ENCODE data around the gene GNA14. TPM values are rescaled to one million over a fixed set of nuclear protein-coding genes. Genes with fewer than 3 reads are reported as not detected.
A peak's percentile ranks its signal among the peaks of the same experiment; 100 is the strongest.

GNA14 gene
- total RNA-seq, 4 donors from 2014 or later, result 3.9 to 12.4 (median 8.9) TPM

- Histone ChIP-seq H3K4me3 (no peak overlapping the region), H3K27ac (peak overlapping the region in 3 of 4 donors; percentile 12 to 59 (median 59))
- DNase-seq, result no peak
These were observed 58.9 kb downstream of the GNA14 start for GRCh38 chr9:77589046-77589795.

GRCh38 chr9:77588271-77588937 lies 59.7 kb downstream of the GNA14 start:
- Histone ChIP-seq H3K9me3 (no peaks in the 10 kb centered on the region), H3K36me3 (no peaks in the 10 kb centered on the region), H3K4me1 (peaks cover 0 to 14% (median 2%) of the 10 kb centered on the region in 4 donors), H3K27ac (peak overlapping the region in 3 of 4 donors; percentile 12 to 59 (median 59)), H3K27me3 (no peaks in the 10 kb centered on the region), H3K4me3 (no peak overlapping the region)
- DNase-seq, result no peak
- TF ChIP-seq, protein P1, sequence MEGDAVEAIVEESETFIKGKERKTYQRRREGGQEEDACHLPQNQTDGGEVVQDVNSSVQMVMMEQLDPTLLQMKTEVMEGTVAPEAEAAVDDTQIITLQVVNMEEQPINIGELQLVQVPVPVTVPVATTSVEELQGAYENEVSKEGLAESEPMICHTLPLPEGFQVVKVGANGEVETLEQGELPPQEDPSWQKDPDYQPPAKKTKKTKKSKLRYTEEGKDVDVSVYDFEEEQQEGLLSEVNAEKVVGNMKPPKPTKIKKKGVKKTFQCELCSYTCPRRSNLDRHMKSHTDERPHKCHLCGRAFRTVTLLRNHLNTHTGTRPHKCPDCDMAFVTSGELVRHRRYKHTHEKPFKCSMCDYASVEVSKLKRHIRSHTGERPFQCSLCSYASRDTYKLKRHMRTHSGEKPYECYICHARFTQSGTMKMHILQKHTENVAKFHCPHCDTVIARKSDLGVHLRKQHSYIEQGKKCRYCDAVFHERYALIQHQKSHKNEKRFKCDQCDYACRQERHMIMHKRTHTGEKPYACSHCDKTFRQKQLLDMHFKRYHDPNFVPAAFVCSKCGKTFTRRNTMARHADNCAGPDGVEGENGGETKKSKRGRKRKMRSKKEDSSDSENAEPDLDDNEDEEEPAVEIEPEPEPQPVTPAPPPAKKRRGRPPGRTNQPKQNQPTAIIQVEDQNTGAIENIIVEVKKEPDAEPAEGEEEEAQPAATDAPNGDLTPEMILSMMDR (IDR thresholded peaks at IDR 0.05), result no peak
- no peak for TF ChIP-seq POLR2A (IDR thresholded peaks at IDR 0.05)

More at GRCh38 chr9:77589046-77589795, 58.9 kb downstream of the GNA14 start:
- TF ChIP-seq POLR2A (IDR thresholded peaks at IDR 0.05), result no peak
- TF ChIP-seq, protein P1 (IDR thresholded peaks at IDR 0.05), result no peak
- Histone ChIP-seq H3K4me1 (peaks cover 0 to 14% (median 2%) of the 10 kb centered on the region in 4 donors), H3K9me3 (no peaks in the 10 kb centered on the region), H3K36me3 (no peaks in the 10 kb centered on the region), H3K27me3 (no peaks in the 10 kb centered on the region)

- Histone ChIP-seq H3K4me3 (no peak overlapping the region), H3K4me1 (peaks cover 0 to 20% (median 2%) of the 10 kb centered on the region in 4 donors), H3K36me3 (no peaks in the 10 kb centered on the region), H3K27ac (no peak overlapping the region), H3K27me3 (no peaks in the 10 kb centered on the region), H3K9me3 (no peaks in the 10 kb centered on the region)
- TF ChIP-seq, protein P1 (IDR thresholded peaks at IDR 0.05), result no peak
- no peak for DNase-seq
These were observed 60.3 kb downstream of the GNA14 start for GRCh38 chr9:77587851-77588250.

DNA sequence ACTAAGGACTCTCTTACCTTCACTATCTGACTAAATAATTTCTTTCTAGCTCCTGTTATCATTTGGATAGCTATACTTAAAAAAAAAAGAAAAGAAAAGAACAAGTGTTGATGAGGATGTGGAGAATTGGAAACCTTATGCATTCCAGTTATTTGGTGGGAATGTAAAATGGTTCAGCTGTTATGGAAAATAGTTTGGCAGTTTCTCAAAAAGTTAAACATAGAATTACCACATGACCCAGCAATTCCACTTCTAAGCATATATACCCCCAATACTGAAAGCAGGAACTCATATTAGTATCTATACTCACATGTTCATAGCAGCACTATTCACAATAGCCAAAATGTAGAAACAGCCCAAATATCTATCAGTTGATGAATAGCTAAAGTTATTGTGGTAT lies 61.1 kb downstream of the GNA14 start:
- no peaks in the 10 kb centered on the region for H3K36me3 ChIP-seq
- H3K9me3 ChIP-seq, result no peaks in the 10 kb centered on the region
- no peak for DNase-seq
- no peak for TF ChIP-seq POLR2A (IDR thresholded peaks at IDR 0.05)
- TF ChIP-seq, protein P1 (IDR thresholded peaks at IDR 0.05), result no peak
- no peak overlapping the region for H3K4me3 ChIP-seq
- H3K4me1 ChIP-seq, result peaks cover 0 to 24% (median 2%) of the 10 kb centered on the region in 4 donors
- no peak overlapping the region for H3K27ac ChIP-seq
- no peaks in the 10 kb centered on the region for H3K27me3 ChIP-seq

DNA sequence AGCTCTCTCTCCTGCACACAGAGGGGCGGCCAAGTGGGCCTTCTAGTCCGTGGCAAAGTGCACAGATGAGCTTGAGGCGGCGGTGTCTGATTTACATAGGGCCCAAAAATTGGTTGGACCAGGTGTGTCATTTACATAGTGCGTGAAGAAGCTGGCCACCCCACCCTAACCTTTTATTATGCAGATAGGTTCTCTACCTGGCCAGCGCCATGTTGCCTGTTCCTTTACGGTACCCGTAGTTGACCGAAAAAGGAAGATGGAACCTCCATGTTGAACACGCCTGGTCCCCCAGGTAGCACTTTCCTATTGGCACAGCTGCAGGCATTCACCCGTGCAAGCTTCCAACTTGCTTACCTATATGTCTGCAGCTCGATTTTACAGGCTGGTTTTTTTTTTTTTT lies 61.5 kb downstream of the GNA14 start:
- Histone ChIP-seq H3K9me3 (no peaks in the 10 kb centered on the region), H3K4me1 (peaks cover 0 to 24% (median 2%) of the 10 kb centered on the region in 4 donors), H3K4me3 (no peak overlapping the region), H3K27ac (no peak overlapping the region), H3K27me3 (no peaks in the 10 kb centered on the region), H3K36me3 (no peaks in the 10 kb centered on the region)
- DNase-seq, result no peak
- TF ChIP-seq POLR2A (IDR thresholded peaks at IDR 0.05), result no peak
- TF ChIP-seq, protein P1 (IDR thresholded peaks at IDR 0.05), result no peak

Measured in Peyer's patch (tissue), 4 donors.